Astrocyte of the spinal cord (primary cell): Measurements from ENCODE around the gene KMT2B.

Experiments
- DNase-seq: peaks from one replicate; pipeline ENCODE4 v3.0.0; 2011; ENCODE audit warnings: low read depth, low spot score
- H3K4me3 ChIP-seq: 2 replicates; pipeline ENCODE4 v1.5.1; 2011; ENCODE audit warnings: low read depth, mild to moderate bottlenecking, low read length, moderate library complexity
- in situ Hi-C: cut with HindIII; loops from 2 replicates; pipeline ENCODE4 v1.10.0; 2017; ENCODE audit warnings: low sequenced_read_pairs
- TF ChIP-seq, protein P1 (sequence below): IDR thresholded peaks from 2 replicates; pipeline ENCODE4 v1.5.1; 2012; ENCODE audit warnings: low read depth, mild to moderate bottlenecking, low read length, inconsistent platforms

The KMT2B gene, protein sequence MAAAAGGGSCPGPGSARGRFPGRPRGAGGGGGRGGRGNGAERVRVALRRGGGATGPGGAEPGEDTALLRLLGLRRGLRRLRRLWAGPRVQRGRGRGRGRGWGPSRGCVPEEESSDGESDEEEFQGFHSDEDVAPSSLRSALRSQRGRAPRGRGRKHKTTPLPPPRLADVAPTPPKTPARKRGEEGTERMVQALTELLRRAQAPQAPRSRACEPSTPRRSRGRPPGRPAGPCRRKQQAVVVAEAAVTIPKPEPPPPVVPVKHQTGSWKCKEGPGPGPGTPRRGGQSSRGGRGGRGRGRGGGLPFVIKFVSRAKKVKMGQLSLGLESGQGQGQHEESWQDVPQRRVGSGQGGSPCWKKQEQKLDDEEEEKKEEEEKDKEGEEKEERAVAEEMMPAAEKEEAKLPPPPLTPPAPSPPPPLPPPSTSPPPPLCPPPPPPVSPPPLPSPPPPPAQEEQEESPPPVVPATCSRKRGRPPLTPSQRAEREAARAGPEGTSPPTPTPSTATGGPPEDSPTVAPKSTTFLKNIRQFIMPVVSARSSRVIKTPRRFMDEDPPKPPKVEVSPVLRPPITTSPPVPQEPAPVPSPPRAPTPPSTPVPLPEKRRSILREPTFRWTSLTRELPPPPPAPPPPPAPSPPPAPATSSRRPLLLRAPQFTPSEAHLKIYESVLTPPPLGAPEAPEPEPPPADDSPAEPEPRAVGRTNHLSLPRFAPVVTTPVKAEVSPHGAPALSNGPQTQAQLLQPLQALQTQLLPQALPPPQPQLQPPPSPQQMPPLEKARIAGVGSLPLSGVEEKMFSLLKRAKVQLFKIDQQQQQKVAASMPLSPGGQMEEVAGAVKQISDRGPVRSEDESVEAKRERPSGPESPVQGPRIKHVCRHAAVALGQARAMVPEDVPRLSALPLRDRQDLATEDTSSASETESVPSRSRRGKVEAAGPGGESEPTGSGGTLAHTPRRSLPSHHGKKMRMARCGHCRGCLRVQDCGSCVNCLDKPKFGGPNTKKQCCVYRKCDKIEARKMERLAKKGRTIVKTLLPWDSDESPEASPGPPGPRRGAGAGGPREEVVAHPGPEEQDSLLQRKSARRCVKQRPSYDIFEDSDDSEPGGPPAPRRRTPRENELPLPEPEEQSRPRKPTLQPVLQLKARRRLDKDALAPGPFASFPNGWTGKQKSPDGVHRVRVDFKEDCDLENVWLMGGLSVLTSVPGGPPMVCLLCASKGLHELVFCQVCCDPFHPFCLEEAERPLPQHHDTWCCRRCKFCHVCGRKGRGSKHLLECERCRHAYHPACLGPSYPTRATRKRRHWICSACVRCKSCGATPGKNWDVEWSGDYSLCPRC (N-terminal part only)

DNA sequence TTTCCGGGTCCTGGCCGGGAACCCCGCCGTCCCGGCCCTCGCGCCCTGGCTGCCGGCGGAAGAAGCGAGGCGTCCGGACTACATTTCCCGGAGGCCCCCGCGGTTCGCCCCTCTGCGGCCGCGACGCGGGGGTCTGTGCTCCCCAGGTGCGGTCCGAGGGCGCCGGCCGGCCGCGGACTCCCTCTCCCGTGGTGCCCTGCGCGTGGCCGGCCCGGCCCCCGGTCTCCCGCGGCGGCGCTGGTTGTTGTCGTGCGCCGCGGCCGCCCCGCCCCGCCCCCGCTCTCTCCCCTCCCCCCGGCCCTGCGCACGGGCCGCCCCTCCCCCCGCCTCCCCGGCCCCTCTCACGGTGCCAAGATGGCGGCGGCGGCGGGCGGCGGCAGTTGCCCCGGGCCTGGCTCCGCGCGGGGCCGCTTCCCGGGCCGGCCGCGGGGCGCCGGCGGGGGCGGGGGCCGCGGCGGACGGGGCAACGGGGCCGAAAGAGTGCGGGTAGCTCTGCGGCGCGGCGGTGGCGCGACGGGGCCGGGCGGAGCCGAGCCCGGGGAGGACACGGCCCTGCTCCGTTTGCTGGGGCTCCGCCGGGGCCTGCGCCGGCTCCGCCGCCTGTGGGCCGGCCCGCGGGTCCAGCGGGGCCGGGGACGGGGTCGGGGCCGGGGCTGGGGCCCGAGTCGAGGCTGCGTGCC is at the start of gene KMT2B:
KMT2B (plus strand) TSS at position 339 of the 680 bp plus-strand sequence; CDS start at position 355, 16 bp downstream.
- in situ Hi-C loops, result no loop called here
- DNase-seq, result peak; percentile 98
- TF ChIP-seq, protein P1, sequence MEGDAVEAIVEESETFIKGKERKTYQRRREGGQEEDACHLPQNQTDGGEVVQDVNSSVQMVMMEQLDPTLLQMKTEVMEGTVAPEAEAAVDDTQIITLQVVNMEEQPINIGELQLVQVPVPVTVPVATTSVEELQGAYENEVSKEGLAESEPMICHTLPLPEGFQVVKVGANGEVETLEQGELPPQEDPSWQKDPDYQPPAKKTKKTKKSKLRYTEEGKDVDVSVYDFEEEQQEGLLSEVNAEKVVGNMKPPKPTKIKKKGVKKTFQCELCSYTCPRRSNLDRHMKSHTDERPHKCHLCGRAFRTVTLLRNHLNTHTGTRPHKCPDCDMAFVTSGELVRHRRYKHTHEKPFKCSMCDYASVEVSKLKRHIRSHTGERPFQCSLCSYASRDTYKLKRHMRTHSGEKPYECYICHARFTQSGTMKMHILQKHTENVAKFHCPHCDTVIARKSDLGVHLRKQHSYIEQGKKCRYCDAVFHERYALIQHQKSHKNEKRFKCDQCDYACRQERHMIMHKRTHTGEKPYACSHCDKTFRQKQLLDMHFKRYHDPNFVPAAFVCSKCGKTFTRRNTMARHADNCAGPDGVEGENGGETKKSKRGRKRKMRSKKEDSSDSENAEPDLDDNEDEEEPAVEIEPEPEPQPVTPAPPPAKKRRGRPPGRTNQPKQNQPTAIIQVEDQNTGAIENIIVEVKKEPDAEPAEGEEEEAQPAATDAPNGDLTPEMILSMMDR, result no peak

GRCh38 chr19:35669566-35669965 is 48.2 kb upstream of the KMT2B start:
- H3K4me3 ChIP-seq, result no peak overlapping the region
- no peak for DNase-seq
- in situ Hi-C loops, result no loop called here
- TF ChIP-seq, protein P1, result no peak

More for the DNA sequence above, at the start of gene KMT2B:
- H3K4me3 ChIP-seq, result peak within 1 kb of the TSS; percentile 82

DNA sequence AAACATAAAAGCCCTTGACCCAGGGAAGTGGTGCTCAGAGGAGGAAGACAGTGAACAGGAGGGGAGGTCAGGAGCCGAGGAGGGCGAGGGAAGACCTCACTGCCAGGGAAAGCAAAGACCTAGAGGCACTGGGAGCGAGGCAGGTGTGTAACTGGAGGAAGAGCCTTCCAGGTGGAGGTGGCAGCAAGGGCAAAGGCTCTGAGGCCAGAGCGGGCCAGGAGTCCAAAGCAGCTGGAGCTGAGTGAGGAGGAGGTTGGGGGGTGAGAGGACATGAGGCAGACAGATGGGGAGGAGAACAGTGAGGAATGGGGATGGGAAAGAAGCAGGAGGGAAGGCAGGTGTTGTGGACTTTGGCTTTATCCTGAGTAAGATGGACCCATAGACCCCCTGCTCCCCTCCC is 47.8 kb upstream of the KMT2B start:
- TF ChIP-seq, protein P1, result no peak
- no peak overlapping the region for H3K4me3 ChIP-seq
- DNase-seq, result no peak
- in situ Hi-C loops, result no loop called here

DNA sequence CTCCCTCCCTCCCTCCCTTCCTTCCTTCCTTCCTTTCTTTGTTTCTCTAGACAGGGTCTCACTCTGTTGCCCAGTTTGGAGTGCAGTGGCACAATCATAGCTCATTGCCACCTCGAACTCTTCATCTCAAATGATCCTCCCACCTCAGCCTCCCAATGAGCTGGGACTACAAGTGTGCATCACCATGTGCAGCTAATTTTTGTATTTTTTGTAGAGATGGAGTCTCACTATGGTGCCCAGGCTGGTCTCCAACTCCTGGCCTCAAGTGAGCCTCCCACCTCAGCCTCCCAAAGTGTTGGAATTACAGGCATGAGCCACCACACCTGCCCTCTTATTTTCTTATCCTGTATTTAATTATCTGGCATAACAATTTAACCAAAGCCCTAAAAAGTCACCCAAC is 47.1 kb upstream of the KMT2B start:
- TF ChIP-seq, protein P1, result no peak
- in situ Hi-C loops, result no loop called here
- no peak for DNase-seq
- no peak overlapping the region for H3K4me3 ChIP-seq

DNA sequence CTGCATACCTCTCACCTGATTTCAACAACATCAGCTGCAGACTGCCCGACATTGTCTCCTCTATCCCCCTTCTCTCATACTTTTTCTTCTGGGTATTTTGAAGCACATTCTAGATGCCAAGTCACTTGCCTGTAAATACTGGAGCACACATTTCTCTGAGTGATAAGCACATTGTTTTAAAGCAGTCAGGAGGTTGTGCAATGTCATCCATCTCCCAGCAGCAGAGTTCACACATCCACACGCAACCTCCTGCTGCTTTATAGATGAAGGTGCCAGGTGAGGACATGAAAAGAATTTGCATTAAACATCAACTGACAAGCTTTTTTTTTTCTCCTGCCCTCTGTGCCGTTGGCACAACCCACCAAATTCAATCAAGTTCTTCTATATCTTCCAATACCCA is 46.0 kb upstream of the KMT2B start:
- no peak for DNase-seq
- no peak overlapping the region for H3K4me3 ChIP-seq
- in situ Hi-C loops, result no loop called here
- TF ChIP-seq, protein P1, result no peak
